H1 (cell line): ENCODE results near the gene C10orf95. TPM values are rescaled to one million over a fixed set of nuclear protein-coding genes. Genes with fewer than 3 reads are reported as not detected.

Experiments used
- CTCF ChIA-PET: fragments of 300-600 bp; sonication (Branson Sonifier 250); formaldehyde crosslinking; loops from one replicate; lab custom pipeline; 2021; ENCODE audit not compliant: partially characterized antibody; lab: Charles Lee
- POLR2A ChIA-PET: fragments of 300-600 bp; sonication (Branson Sonifier 250); formaldehyde crosslinking; loops from one replicate; lab custom pipeline; 2021; ENCODE audit warnings: inconsistent platforms; ENCODE audit not compliant: partially characterized antibody; lab: Charles Lee
- DNase-seq, 2 experiments: peaks; one replicate each; pipeline versions ENCODE4 v3.0.0 to v3.0.0-alpha.2; 2010 to 2022; ENCODE audit warnings: low spot score in 2 of 2, low read depth in 1 of 2, mixed read lengths in 1 of 2
- FAIRE-seq: peaks from 2 replicates; lab custom pipeline; 2011; peaks lifted over from hg19 to GRCh38; lab: Jason Lieb, UNC
- H2AFZ ChIP-seq: 2 replicates; pipeline ENCODE4 v1.8.1; 2012; ENCODE audit warnings: low read length, inconsistent platforms
- H2AK5ac ChIP-seq: 2 replicates; pipeline ENCODE4 v1.6.1; 2013; ENCODE audit warnings: low read depth, low read length
- H2BK120ac ChIP-seq: replicated peaks from 2 replicates; pipeline ENCODE3; 2013; ENCODE audit warnings: low read depth, low read length, inconsistent platforms
- H2BK12ac ChIP-seq: 2 replicates; pipeline ENCODE4 v1.6.1; 2013; ENCODE audit warnings: low read depth, low read length
- H2BK15ac ChIP-seq: 2 replicates; pipeline ENCODE4 v1.6.1; 2013; ENCODE audit warnings: low read length
- H2BK20ac ChIP-seq: 2 replicates; pipeline ENCODE4 v1.6.1; 2013; ENCODE audit warnings: low read length
- H2BK5ac ChIP-seq: 2 replicates; pipeline ENCODE4 v1.6.1; 2013; ENCODE audit warnings: low read depth, low read length
- H3K14ac ChIP-seq: 2 replicates; pipeline ENCODE4 v1.6.1; 2013; ENCODE audit warnings: inconsistent platforms; ENCODE audit not compliant: insufficient read length
- H3K18ac ChIP-seq: 2 replicates; pipeline ENCODE4 v1.6.1; 2013; ENCODE audit warnings: low read length; ENCODE audit errors: extremely low read depth
- H3K23ac ChIP-seq: 2 replicates; pipeline ENCODE4 v1.6.1; 2013; ENCODE audit warnings: inconsistent platforms; ENCODE audit not compliant: insufficient read length
- H3K23me2 ChIP-seq: 2 replicates; pipeline ENCODE4 v1.6.1; 2013; ENCODE audit warnings: low read depth, low read length
- H3K27ac ChIP-seq: 2 replicates; pipeline ENCODE4 v1.6.1; 2011; ENCODE audit warnings: low read depth, low read length, inconsistent platforms
- H3K27me3 ChIP-seq, 4 experiments: replicated peaks in 1 of 4; 1 replicate in 1 of 4; 2 replicates in 3 of 4; pipeline versions ENCODE4 v1.6.1 to v1.8.1; 2011 to 2013; ENCODE audit warnings: low read length in 3 of 4, mild to moderate bottlenecking in 3 of 4, inconsistent platforms in 2 of 4, mixed read lengths in 2 of 4, moderate library complexity in 1 of 4; ENCODE audit not compliant: control insufficient read depth in 3 of 4, insufficient read depth in 3 of 4; ENCODE audit errors: extremely low read depth in 1 of 4
- H3K36me3 ChIP-seq, 4 experiments: 2 replicates each; pipeline versions ENCODE4 v1.6.1 to v1.8.1; 2011 to 2013; ENCODE audit warnings: mild to moderate bottlenecking in 4 of 4, low read length in 3 of 4, moderate library complexity in 2 of 4, control low read depth in 1 of 4, inconsistent platforms in 1 of 4; ENCODE audit not compliant: insufficient read depth in 4 of 4, control insufficient read depth in 2 of 4
- H3K4ac ChIP-seq: replicated peaks from 2 replicates; pipeline ENCODE3; 2013; ENCODE audit warnings: low read length, low read depth, mixed read lengths, inconsistent platforms; ENCODE audit not compliant: insufficient read length
- H3K4me1 ChIP-seq, 4 experiments: replicated peaks in 1 of 4; 1 replicate in 1 of 4; 2 replicates in 3 of 4; pipeline versions ENCODE4 v1.6.1 to v1.8.1; 2011 to 2013; ENCODE audit warnings: low read length in 3 of 4, inconsistent platforms in 2 of 4, mixed read lengths in 1 of 4; ENCODE audit not compliant: insufficient read depth in 4 of 4, control insufficient read depth in 3 of 4
- H3K4me2 ChIP-seq, 2 experiments: 2 replicates each; pipeline versions ENCODE4 v1.6.1 to v1.8.1; 2011 to 2013; ENCODE audit warnings: low read depth in 2 of 2, low read length in 2 of 2, control low read depth in 1 of 2, inconsistent platforms in 1 of 2, mild to moderate bottlenecking in 1 of 2; ENCODE audit not compliant: insufficient read depth in 1 of 2
- H3K4me3 ChIP-seq, 4 experiments: fragments of 200-600, 300-600 bp in 1 of 4; sonication (generic), shearing (Covaris generic), sonication (Bioruptor Twin) in 1 of 4; 2 replicates each; pipeline versions ENCODE4 v1.5.1 to v1.8.1; 2011 to 2016; ENCODE audit warnings: low read length in 4 of 4, low read depth in 3 of 4, control low read depth in 2 of 4, inconsistent platforms in 2 of 4, mild to moderate bottlenecking in 2 of 4, mixed read lengths in 1 of 4, moderate library complexity in 1 of 4; ENCODE audit not compliant: insufficient read depth in 2 of 4; ENCODE audit errors: extremely low read depth in 1 of 4
- H3K56ac ChIP-seq: replicated peaks from 2 replicates; pipeline ENCODE3; 2013; ENCODE audit warnings: low read depth, mild to moderate bottlenecking, mixed read lengths, low read length, inconsistent platforms; ENCODE audit not compliant: insufficient read length
- H3K79me1 ChIP-seq: 2 replicates; pipeline ENCODE4 v1.6.1; 2013; ENCODE audit warnings: low read depth, low read length, control low read depth
- H3K79me2 ChIP-seq, 2 experiments: 2 replicates each; pipeline versions ENCODE4 v1.6.1 to v1.8.1; 2012 to 2013; ENCODE audit warnings: low read length in 2 of 2, mild to moderate bottlenecking in 2 of 2, inconsistent platforms in 1 of 2; ENCODE audit not compliant: insufficient read depth in 2 of 2, control insufficient read depth in 1 of 2
- H3K9ac ChIP-seq, 4 experiments: replicated peaks in 1 of 4; 1 replicate in 1 of 4; 2 replicates in 3 of 4; pipeline versions ENCODE4 v1.6.1 to v1.8.1; 2011 to 2013; ENCODE audit warnings: low read depth in 3 of 4, low read length in 3 of 4, control low read depth in 2 of 4, mild to moderate bottlenecking in 2 of 4, moderate library complexity in 2 of 4, inconsistent platforms in 1 of 4; ENCODE audit errors: extremely low read depth in 1 of 4
- H3K9me3 ChIP-seq, 2 experiments: 2 replicates each; pipeline versions ENCODE4 v1.6.1 to v1.8.1; 2012 to 2013; ENCODE audit warnings: mild to moderate bottlenecking in 2 of 2, moderate library complexity in 2 of 2, control low read depth in 1 of 2, inconsistent platforms in 1 of 2, low read depth in 1 of 2, low read length in 1 of 2, mixed read lengths in 1 of 2; ENCODE audit not compliant: insufficient read depth in 2 of 2
- H4K20me1 ChIP-seq, 2 experiments: replicated peaks in 1 of 2; 2 replicates each; pipeline versions ENCODE3 to v1.8.1; 2011 to 2013; ENCODE audit warnings: inconsistent platforms in 2 of 2, low read length in 2 of 2, mild to moderate bottlenecking in 1 of 2; ENCODE audit not compliant: insufficient read depth in 2 of 2, control insufficient read depth in 1 of 2
- H4K5ac ChIP-seq: 2 replicates; pipeline ENCODE4 v1.6.1; 2013; ENCODE audit warnings: low read length, low read depth, mixed read lengths, inconsistent platforms; ENCODE audit not compliant: insufficient read length
- H4K8ac ChIP-seq: 2 replicates; pipeline ENCODE4 v1.8.0; 2013; ENCODE audit warnings: mild to moderate bottlenecking, moderate library complexity, low read length, inconsistent platforms; ENCODE audit not compliant: insufficient read depth; ENCODE audit errors: extremely low read depth
- H4K91ac ChIP-seq: replicated peaks from 2 replicates; pipeline ENCODE3; 2013; ENCODE audit warnings: low read length, mixed read lengths, inconsistent platforms; ENCODE audit not compliant: insufficient read length
- BACH1 ChIP-seq: IDR thresholded peaks from 2 replicates; pipeline ENCODE4 v1.6.1; 2012; ENCODE audit warnings: low read length, improper control_type of control experiment
- CBX8 ChIP-seq: fragments of 300-800, 300-1000 bp; sonication (generic); IDR thresholded peaks from 2 replicates; pipeline ENCODE4 v1.7.1; 2016; ENCODE audit warnings: low read depth, low read length, borderline replicate concordance
- GABPA ChIP-seq: IDR thresholded peaks from 2 replicates; pipeline ENCODE4 v1.6.1; 2011; ENCODE audit warnings: mild to moderate bottlenecking, low read length, moderate library complexity, borderline replicate concordance; ENCODE audit not compliant: insufficient read depth
- PHF8 ChIP-seq: fragments of 200-600 bp; sonication (generic); conservative IDR thresholded peaks from 2 replicates; pipeline ENCODE4 v1.7.1; 2012; ENCODE audit warnings: low read depth, mild to moderate bottlenecking, inconsistent platforms, low read length, moderate library complexity
- POU5F1 ChIP-seq: IDR thresholded peaks from 2 replicates; pipeline ENCODE4 v1.6.1; 2011; ENCODE audit warnings: low read depth, mild to moderate bottlenecking, low read length, moderate library complexity
- RAD21 ChIP-seq, 2 experiments: IDR thresholded peaks in 1 of 2; conservative IDR thresholded peaks in 1 of 2; 2 replicates each; pipeline ENCODE4 v1.6.1; 2011; ENCODE audit warnings: low read depth in 2 of 2, low read length in 2 of 2, improper control_type of control experiment in 1 of 2, inconsistent platforms in 1 of 2, mild to moderate bottlenecking in 1 of 2, moderate library complexity in 1 of 2
- SIX5 ChIP-seq: IDR thresholded peaks from 2 replicates; pipeline ENCODE4 v1.6.1; 2011; ENCODE audit warnings: mild to moderate bottlenecking, low read depth, low read length
- SP4 ChIP-seq: IDR thresholded peaks from 2 replicates; pipeline ENCODE4 v1.6.1; 2012; ENCODE audit warnings: low read length, inconsistent platforms
- YY1 ChIP-seq: IDR thresholded peaks from 2 replicates; pipeline ENCODE4 v1.6.1; 2011; ENCODE audit warnings: low read depth, mild to moderate bottlenecking, low read length
- WGBS, 2 experiments: shearing (Covaris generic) in 1 of 2; methylation state at CpG; one replicate each; pipeline versions ENCODE4 v1.1.6 to v1.1.7; 2013 to 2015; ENCODE audit warnings: low lambda C conversion rate in 2 of 2, mixed read lengths in 2 of 2, inconsistent platforms in 1 of 2, low coverage in 1 of 2, missing lambda C conversion rate in 1 of 2; ENCODE audit not compliant: insufficient replicate concordance in 2 of 2, insufficient coverage in 1 of 2, insufficient read length in 1 of 2; ENCODE audit errors: extremely low coverage in 1 of 2, missing lambda C conversion rate in 1 of 2; 5-methylcytosine and 5-hydroxymethylcytosine counted together
- polyA plus RNA-seq, 7 experiments: library from polyadenylated mRNA; depleted of rRNA in 3 of 7; stranded (reverse) in 5 of 7; unstranded in 2 of 7; fragments of >200 nt in 5 of 7; fragments of 200-250 nt in 2 of 7; gene quantifications; 1 replicate in 5 of 7; 2 replicates in 1 of 7; 4 replicates in 1 of 7; pipeline versions ENCODE4 v1.2.1 to v1.2.3, GENCODE V29; 2011 to 2013; ENCODE audit warnings: missing spikeins in 2 of 7, mixed read lengths in 2 of 7
- total RNA-seq: library from RNA; stranded (reverse); fragmentation: NEBNext Ultra II Directional; extraction: Animal tissue kit (Norgen Biotek cat#: 25700); gene quantifications from 2 replicates; pipeline ENCODE4 v1.2.1, GENCODE V29; 2021

Gene C10orf95
- total and polyA plus RNA-seq, 2 of the 8 experiments (the other 6 are each of a cell fraction or from before 2014, with no cell fraction given) = 0.34 to 0.48 TPM

DNA sequence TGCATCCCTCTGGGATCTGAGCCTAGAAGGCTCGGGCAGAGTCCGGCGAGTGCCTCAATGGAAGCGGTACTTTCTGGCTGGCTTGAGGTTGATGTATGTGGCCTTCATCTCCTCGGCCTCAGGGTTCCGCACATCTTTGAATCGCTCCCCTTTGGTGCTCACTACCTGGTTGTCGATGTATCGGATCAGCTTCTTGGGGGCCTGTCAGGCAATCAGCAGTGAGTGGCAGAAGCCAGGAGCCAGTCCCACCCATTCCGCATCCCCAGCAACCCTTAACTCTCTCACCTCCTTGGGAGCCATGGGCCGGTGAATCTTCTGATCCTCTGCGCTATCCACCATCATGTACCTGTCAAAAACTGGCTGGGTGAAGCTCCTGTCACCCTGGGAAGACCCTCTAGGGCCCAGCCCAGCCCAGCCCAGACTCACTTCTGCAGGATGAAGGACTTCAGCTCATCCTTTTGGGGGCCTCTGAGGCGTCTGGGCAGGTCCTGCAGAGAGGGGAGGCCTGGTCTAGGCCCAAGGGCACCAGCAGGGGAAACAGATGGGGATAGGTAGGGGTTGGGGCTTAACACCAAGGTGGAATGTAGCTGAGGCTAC lies 27.9 kb downstream of the C10orf95 start:
- H2BK120ac ChIP-seq = no peak overlapping the region
- no peak overlapping the region for H3K4me3 ChIP-seq
- no peak overlapping the region for H2BK15ac ChIP-seq
- no peak overlapping the region for H4K8ac ChIP-seq
- POLR2A ChIA-PET = interaction anchor here (1.6 to 7.9 kb wide), 8 partner anchors 7 to 39 kb away, joined by 3 to 56 read pairs (median 40); partner anchors contain the start of genes C10orf95 and CUEDC2
- H3K9me3 ChIP-seq = no peaks in the 10 kb centered on the region
- no peak overlapping the region for H2BK5ac ChIP-seq
- no peak overlapping the region for H2BK12ac ChIP-seq
- 96% methylated on average over 13 of the region's 13 CpGs; no CpG with 5 or more reads in 1 of the 2 experiments for WGBS, 2 experiments
- 0 out of 8 replicates have a peak, but pooled peaks cover 0 to 3% (median 0%) of the 10 kb centered on the region in 4 experiments for H3K36me3 ChIP-seq
- H3K27me3 ChIP-seq = no peaks in the 10 kb centered on the region
- H3K14ac ChIP-seq = no peak overlapping the region
- TF ChIP-seq RAD21 (IDR thresholded peaks at IDR 0.05 in 1 of 2, conservative IDR thresholded peaks at IDR 0.05 in 1 of 2; ENCODE audit: low read depth in 2 of 2, low read length in 2 of 2) = no peak
- no peak for TF ChIP-seq POU5F1
- TF ChIP-seq SIX5 = no peak
- TF ChIP-seq YY1 = no peak
- no peak for TF ChIP-seq GABPA
- TF ChIP-seq PHF8 = no peak
- no peak for TF ChIP-seq CBX8
- TF ChIP-seq SP4 = no peak
- TF ChIP-seq BACH1 = no peak
- no peak overlapping the region for H3K4me2 ChIP-seq
- H3K79me2 ChIP-seq = no peaks in the 10 kb centered on the region
- no peak overlapping the region for H3K56ac ChIP-seq
- FAIRE-seq = no peak
- H4K20me1 ChIP-seq = peaks cover 5 to 9% of the 10 kb centered on the region in 2 experiments
- H2AFZ ChIP-seq = no peak overlapping the region
- no peak overlapping the region for H4K91ac ChIP-seq
- DNase-seq = no peak
- no peak overlapping the region for H2AK5ac ChIP-seq
- H3K27ac ChIP-seq = no peak overlapping the region
- H3K4ac ChIP-seq = no peak overlapping the region
- H3K4me1 ChIP-seq = peaks cover 0 to 16% (median 6%) of the 10 kb centered on the region in 4 experiments; a peak in 4 of 7 replicates
- H2BK20ac ChIP-seq = 0 out of 2 replicates have a peak overlapping the region, but pooled peaks have one; percentile 32
- CTCF ChIA-PET = interaction anchor here (0.6 to 9.5 kb wide), 30 partner anchors 8 to 251 kb away, joined by 3 to 78 read pairs (median 5); partner anchors contain the start of genes C10orf95 and CUEDC2
- no peak overlapping the region for H4K5ac ChIP-seq
- no peak overlapping the region for H3K9ac ChIP-seq
- no peak overlapping the region for H3K18ac ChIP-seq
- H3K23me2 ChIP-seq = peaks cover 27% of the 10 kb centered on the region
- H3K23ac ChIP-seq = no peak overlapping the region
- H3K79me1 ChIP-seq = no peaks in the 10 kb centered on the region
